ENCODE data around the gene SLC48A1. TPM values are rescaled to one million over a fixed set of nuclear protein-coding genes. Genes with fewer than 3 reads are reported as not detected.

Gene SLC48A1
- total RNA-seq, 4 donors from 2014 or later, result 19.9 to 76.7 (median 23.1) TPM

- no peak for DNase-seq
- WGBS, 2 donors (ENCODE audit: low coverage in 1 of 2), result 56% methylated on average over 5 of the region's 5 CpGs; no CpG with 5 or more reads in 1 of the 2 donors
- in situ Hi-C loops (cut with MboI; ENCODE audit: low pct_ligation_motif_present in 1 of 4, low pct_unique_long_range_greater_than_20kb in 1 of 4, low sequenced_read_pairs in 3 of 4), result no loop called here
- TF ChIP-seq CTCF (IDR thresholded peaks at IDR 0.05), result no peak
- no peak for TF ChIP-seq POLR2AphosphoS5 (IDR thresholded peaks at IDR 0.05)
- TF ChIP-seq POLR2A (IDR thresholded peaks at IDR 0.05), result no peak
- TF ChIP-seq EP300 (IDR thresholded peaks at IDR 0.05; ENCODE audit: low read depth), result no peak
- no peak overlapping the region for H3K4me3 ChIP-seq
- H3K4me1 ChIP-seq, result peaks cover 62 to 82% (median 78%) of the 10 kb centered on the region in 4 donors
- intact Hi-C loops (cut with DNase I; ENCODE audit: low total_unique reads), result no loop called here
- H3K9me3 ChIP-seq, result no peaks in the 10 kb centered on the region
- peaks cover 0 to 2% (median 0%) of the 10 kb centered on the region in 4 donors for H3K36me3 ChIP-seq
- peak overlapping the region; percentile 53 to 97 (median 82) for H3K27ac ChIP-seq
- H3K27me3 ChIP-seq, result no peaks in the 10 kb centered on the region
Measured at GRCh38 chr12:47802312-47802711, 29.3 kb downstream of the SLC48A1 start.

GRCh38 chr12:47803191-47803875, 30.3 kb downstream of the SLC48A1 start:
- no peak for DNase-seq
- Histone ChIP-seq H3K36me3 (no peaks in the 10 kb centered on the region), H3K9me3 (no peaks in the 10 kb centered on the region), H3K27ac (peak overlapping the region; percentile 72 to 97 (median 94)), H3K27me3 (no peaks in the 10 kb centered on the region), H3K4me3 (no peak overlapping the region), H3K4me1 (peaks cover 72 to 93% (median 88%) of the 10 kb centered on the region in 4 donors)
- intact Hi-C loops (cut with DNase I; ENCODE audit: low total_unique reads), result no loop called here
- 60 to 81% methylated on average over 3 to 11 of the region's 12 CpGs for WGBS, 2 donors (ENCODE audit: low coverage in 1 of 2)
- TF ChIP-seq POLR2AphosphoS5 (IDR thresholded peaks at IDR 0.05) (no peak), EP300 (IDR thresholded peaks at IDR 0.05; ENCODE audit: low read depth) (no peak), CTCF (IDR thresholded peaks at IDR 0.05) (no peak), POLR2A (IDR thresholded peaks at IDR 0.05) (no peak)
- in situ Hi-C loops (cut with MboI; ENCODE audit: low pct_ligation_motif_present in 1 of 4, low pct_unique_long_range_greater_than_20kb in 1 of 4, low sequenced_read_pairs in 3 of 4), result no loop called here

GRCh38 chr12:47804171-47804570, 31.1 kb downstream of the SLC48A1 start:
- no peaks in the 10 kb centered on the region for H3K27me3 ChIP-seq
- TF ChIP-seq POLR2A (IDR thresholded peaks at IDR 0.05) (no peak), EP300 (IDR thresholded peaks at IDR 0.05; ENCODE audit: low read depth) (no peak), CTCF (IDR thresholded peaks at IDR 0.05) (no peak), POLR2AphosphoS5 (IDR thresholded peaks at IDR 0.05) (no peak)
- peak overlapping the region; percentile 72 to 97 (median 94) for H3K27ac ChIP-seq
- WGBS, 2 donors (ENCODE audit: low coverage in 1 of 2), result 71 to 80% methylated on average over 7 to 8 of the region's 8 CpGs
- peaks cover 79 to 100% (median 94%) of the 10 kb centered on the region in 4 donors for H3K4me1 ChIP-seq
- no peaks in the 10 kb centered on the region for H3K36me3 ChIP-seq
- H3K4me3 ChIP-seq, result no peak overlapping the region
- intact Hi-C loops (cut with DNase I; ENCODE audit: low total_unique reads), result no loop called here
- in situ Hi-C loops (cut with MboI; ENCODE audit: low pct_ligation_motif_present in 1 of 4, low pct_unique_long_range_greater_than_20kb in 1 of 4, low sequenced_read_pairs in 3 of 4), result no loop called here
- H3K9me3 ChIP-seq, result no peaks in the 10 kb centered on the region
- no peak for DNase-seq

GRCh38 chr12:47805417-47805816, 32.4 kb downstream of the SLC48A1 start:
- H3K27me3 ChIP-seq, result no peaks in the 10 kb centered on the region
- intact Hi-C loops (cut with DNase I; ENCODE audit: low total_unique reads), result no loop called here
- H3K4me3 ChIP-seq, result no peak overlapping the region
- H3K36me3 ChIP-seq, result no peaks in the 10 kb centered on the region
- TF ChIP-seq EP300 (IDR thresholded peaks at IDR 0.05; ENCODE audit: low read depth) (no peak), CTCF (IDR thresholded peaks at IDR 0.05) (no peak), POLR2A (IDR thresholded peaks at IDR 0.05) (no peak), POLR2AphosphoS5 (IDR thresholded peaks at IDR 0.05) (no peak)
- DNase-seq, result no peak
- in situ Hi-C loops (cut with MboI; ENCODE audit: low pct_ligation_motif_present in 1 of 4, low pct_unique_long_range_greater_than_20kb in 1 of 4, low sequenced_read_pairs in 3 of 4), result no loop called here
- H3K9me3 ChIP-seq, result no peaks in the 10 kb centered on the region
- H3K4me1 ChIP-seq, result peaks cover 80 to 100% (median 95%) of the 10 kb centered on the region in 4 donors
- peak overlapping the region; percentile 72 to 97 (median 94) for H3K27ac ChIP-seq
- WGBS, 2 donors (ENCODE audit: low coverage in 1 of 2), result 38 to 54% methylated on average over 1 to 2 of the region's 2 CpGs
